ENCODE results near the gene EEF1G. TPM values are rescaled to one million over a fixed set of nuclear protein-coding genes. Genes with fewer than 3 reads are reported as not detected.

The EEF1G gene
- total RNA-seq, 1 experiment from 2014 or later = 1,815 TPM

- ChIA-PET POLR2A (ENCODE audit: unreplicated experiment) (interaction anchor here (0.6 to 1.4 kb wide), 4 partner anchors 11 to 571 kb away, joined by 3 to 9 read pairs (median 4); no protein-coding TSS in a partner anchor), CTCF (interaction anchor here (0.9 to 4.1 kb wide), 13 partner anchors 11 to 148 kb away, joined by 3 to 64 read pairs (median 10); no protein-coding TSS in a partner anchor)
- Histone ChIP-seq H3K27me3 (ENCODE audit: low read length) (no peaks in the 10 kb centered on the region), H3K9ac (ENCODE audit: low read length) (peak overlapping the region; percentile 97), H3K9me3 (ENCODE audit: low read length) (no peaks in the 10 kb centered on the region), H3F3A (ENCODE audit: low read length, unreplicated experiment) (peaks cover 12% of the 10 kb centered on the region), H3K27ac (ENCODE audit: low read length) (peak overlapping the region; percentile 94), H4K20me1 (ENCODE audit: low read length) (peaks cover 57% of the 10 kb centered on the region), H3K4me3 (ENCODE audit: low read length) (peak overlapping the region; percentile 96), H3K36me3 (ENCODE audit: low read depth, low read length) (no peaks in the 10 kb centered on the region; the same call in 1 of the 2 replicates), H2AFZ (ENCODE audit: low read length) (no peak overlapping the region), H3K4me2 (ENCODE audit: low read length) (peak overlapping the region; percentile 89), H3K9me2 (replicated peaks; ENCODE audit: low read length) (no peaks in the 10 kb centered on the region), H3K4me1 (ENCODE audit: insufficient read depth, low read length) (peaks cover 66% of the 10 kb centered on the region), H3K79me2 (ENCODE audit: low read length) (peaks cover 95% of the 10 kb centered on the region)
- DNase-seq (no peak), ATAC-seq (no peak)
- no TSS peak for BruUV-seq (replicated peaks)
- TF ChIP-seq EZH2 (IDR thresholded peaks at IDR 0.05; ENCODE audit: low read length, unreplicated experiment) (no peak), CTCF (conservative IDR thresholded peaks at IDR 0.05; ENCODE audit: low read depth, low read length) (no peak), EZH2phosphoT487 (IDR thresholded peaks at IDR 0.05; ENCODE audit: borderline replicate concordance, low read length) (no peak)
- intact Hi-C loops (cut with micrococcal nuclease) = loop anchor here (1.0 kb wide), 4 partner anchors 34 to 148 kb away; no protein-coding TSS in a partner anchor
Measured at GRCh38 chr11:62542111-62542745, 31.5 kb downstream of the EEF1G start.

GRCh38 chr11:62540804-62541701 is 32.6 kb downstream of the EEF1G start:
- peak overlapping the region; percentile 96; the same call in 1 of the 2 replicates for H3K4me3 ChIP-seq (ENCODE audit: low read length)
- intact Hi-C loops (cut with micrococcal nuclease) = no loop called here
- H3K9ac ChIP-seq (ENCODE audit: low read length) = no peak overlapping the region

More at GRCh38 chr11:62540804-62541701, 32.6 kb downstream of the EEF1G start:
- no peaks in the 10 kb centered on the region for H3K27me3 ChIP-seq (ENCODE audit: low read length)
- peaks cover 98% of the 10 kb centered on the region for H3K79me2 ChIP-seq (ENCODE audit: low read length)
- H3K27ac ChIP-seq (ENCODE audit: low read length) = no peak overlapping the region
- peaks cover 62% of the 10 kb centered on the region for H4K20me1 ChIP-seq (ENCODE audit: low read length)
- peaks cover 6% of the 10 kb centered on the region; the same call in 1 of the 2 replicates for H3K36me3 ChIP-seq (ENCODE audit: low read depth, low read length)
- peaks cover 63% of the 10 kb centered on the region for H3K4me1 ChIP-seq (ENCODE audit: insufficient read depth, low read length)
- no peak overlapping the region for H2AFZ ChIP-seq (ENCODE audit: low read length)
- H3K9me3 ChIP-seq (ENCODE audit: low read length) = no peaks in the 10 kb centered on the region
- POLR2A ChIA-PET (ENCODE audit: unreplicated experiment) = no interaction called here
- CTCF ChIA-PET = interaction anchor here (1.9 to 2.1 kb wide), 2 partner anchors 19 to 117 kb away, joined by 12 to 23 read pairs; no protein-coding TSS in a partner anchor
- peaks cover 12% of the 10 kb centered on the region for H3F3A ChIP-seq (ENCODE audit: low read length, unreplicated experiment)
- ATAC-seq = no peak
- DNase-seq = no peak
- no peak for TF ChIP-seq EZH2 (IDR thresholded peaks at IDR 0.05; ENCODE audit: low read length, unreplicated experiment)
- no peak for TF ChIP-seq EZH2phosphoT487 (IDR thresholded peaks at IDR 0.05; ENCODE audit: borderline replicate concordance, low read length)
- TF ChIP-seq CTCF (conservative IDR thresholded peaks at IDR 0.05; ENCODE audit: low read depth, low read length) = no peak
- H3K4me2 ChIP-seq (ENCODE audit: low read length) = peak overlapping the region; percentile 89; the same call in 1 of the 2 replicates
- no peaks in the 10 kb centered on the region for H3K9me2 ChIP-seq (replicated peaks; ENCODE audit: low read length)
- BruUV-seq (replicated peaks) = no TSS peak
